ENCODE data around the gene DHCR24. TPM values are rescaled to one million over a fixed set of nuclear protein-coding genes. Genes with fewer than 3 reads are reported as not detected.

DHCR24 gene
- total and polyA plus RNA-seq, 2 donors (not counting 3 experiments of a cell fraction or from before 2014, with no cell fraction given): 223 to 239 TPM

DNA sequence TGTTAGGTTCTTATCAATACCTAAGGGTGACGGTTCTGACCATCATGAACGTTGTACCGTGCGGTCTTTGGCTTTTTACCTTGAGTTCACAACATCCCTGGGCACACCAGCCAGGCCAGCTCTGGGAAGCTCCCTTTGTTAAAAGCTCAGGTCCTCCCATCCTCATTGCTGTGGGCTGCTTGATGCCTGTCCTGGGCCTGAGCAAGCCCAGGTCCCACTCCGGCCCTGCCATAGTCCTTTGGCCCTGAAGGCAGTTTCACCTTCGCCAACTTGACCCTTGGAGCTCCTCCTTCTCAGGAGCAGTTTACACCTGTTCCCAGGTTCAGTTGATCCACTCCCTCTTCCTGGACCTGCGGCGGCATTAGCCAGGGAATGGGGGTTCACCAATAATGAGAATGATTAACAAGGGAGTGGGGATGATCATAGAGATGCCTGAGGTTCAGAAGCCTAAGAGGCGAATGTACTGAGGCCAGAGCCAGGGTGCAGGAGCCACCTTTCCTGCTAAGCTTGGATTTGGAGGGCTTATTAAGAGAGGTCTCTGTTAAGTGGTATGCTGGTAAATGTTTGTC lies 40.2 kb downstream of the DHCR24 start:
- H3K79me2 ChIP-seq (ENCODE audit: control insufficient read depth, insufficient read depth, low read length): no peaks in the 10 kb centered on the region
- dilution Hi-C loops (cut with MboI; ENCODE audit: extremely low pct_ligation_motif_present, low sequenced_read_pairs) (no loop called here), intact Hi-C loops (cut with micrococcal nuclease) (no loop called here)
- H3K4me2 ChIP-seq (ENCODE audit: insufficient read depth, low read length): no peak overlapping the region
- H3K4me1 ChIP-seq (ENCODE audit: control insufficient read depth, extremely low read depth, insufficient read depth, low read length): no peaks in the 10 kb centered on the region
- no peaks in the 10 kb centered on the region for H4K20me1 ChIP-seq (replicated peaks; ENCODE audit: control insufficient read depth, extremely low read depth, insufficient read depth, low read length)
- H3K9me1 ChIP-seq (replicated peaks; ENCODE audit: control insufficient read depth, extremely low read depth, insufficient read depth, low read length): no peaks in the 10 kb centered on the region
- H3K27ac ChIP-seq (ENCODE audit: insufficient read depth, low read depth, low read length): no peak overlapping the region
- no peak for FAIRE-seq
- no peak overlapping the region for H2AFZ ChIP-seq (ENCODE audit: low read depth, low read length)
- peaks cover 12 to 13% of the 10 kb centered on the region in 2 experiments for H3K36me3 ChIP-seq (ENCODE audit: control insufficient read depth in 2 of 2, extremely low read depth in 1 of 2, insufficient read depth in 2 of 2, low read length in 2 of 2)
- no peak for DNase-seq (ENCODE audit: low read depth, low spot score)
- no peaks in the 10 kb centered on the region for H3K9me3 ChIP-seq (replicated peaks; ENCODE audit: control insufficient read depth, insufficient read depth, low read length)
- no peak overlapping the region for H3K9ac ChIP-seq (replicated peaks; ENCODE audit: extremely low read depth, insufficient read depth, low read length)
- POLR2A ChIA-PET: interaction anchor here (0.5 kb wide), 1 partner anchor 88 kb away, joined by 4 read pairs; no protein-coding TSS in a partner anchor
- TF ChIP-seq, protein P1, sequence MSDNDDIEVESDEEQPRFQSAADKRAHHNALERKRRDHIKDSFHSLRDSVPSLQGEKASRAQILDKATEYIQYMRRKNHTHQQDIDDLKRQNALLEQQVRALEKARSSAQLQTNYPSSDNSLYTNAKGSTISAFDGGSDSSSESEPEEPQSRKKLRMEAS (IDR thresholded peaks at IDR 0.05; ENCODE audit: insufficient read depth, insufficient read length): no peak
- no peak for TF ChIP-seq FOS (IDR thresholded peaks at IDR 0.05; ENCODE audit: borderline replicate concordance, insufficient read depth, low read length)
- TF ChIP-seq POLR2A (IDR thresholded peaks at IDR 0.05; ENCODE audit: low read depth, low read length): no peak
- TF ChIP-seq JUN (IDR thresholded peaks at IDR 0.05; ENCODE audit: borderline replicate concordance, insufficient read depth, insufficient read length, low read depth): no peak
- TF ChIP-seq, protein P2, sequence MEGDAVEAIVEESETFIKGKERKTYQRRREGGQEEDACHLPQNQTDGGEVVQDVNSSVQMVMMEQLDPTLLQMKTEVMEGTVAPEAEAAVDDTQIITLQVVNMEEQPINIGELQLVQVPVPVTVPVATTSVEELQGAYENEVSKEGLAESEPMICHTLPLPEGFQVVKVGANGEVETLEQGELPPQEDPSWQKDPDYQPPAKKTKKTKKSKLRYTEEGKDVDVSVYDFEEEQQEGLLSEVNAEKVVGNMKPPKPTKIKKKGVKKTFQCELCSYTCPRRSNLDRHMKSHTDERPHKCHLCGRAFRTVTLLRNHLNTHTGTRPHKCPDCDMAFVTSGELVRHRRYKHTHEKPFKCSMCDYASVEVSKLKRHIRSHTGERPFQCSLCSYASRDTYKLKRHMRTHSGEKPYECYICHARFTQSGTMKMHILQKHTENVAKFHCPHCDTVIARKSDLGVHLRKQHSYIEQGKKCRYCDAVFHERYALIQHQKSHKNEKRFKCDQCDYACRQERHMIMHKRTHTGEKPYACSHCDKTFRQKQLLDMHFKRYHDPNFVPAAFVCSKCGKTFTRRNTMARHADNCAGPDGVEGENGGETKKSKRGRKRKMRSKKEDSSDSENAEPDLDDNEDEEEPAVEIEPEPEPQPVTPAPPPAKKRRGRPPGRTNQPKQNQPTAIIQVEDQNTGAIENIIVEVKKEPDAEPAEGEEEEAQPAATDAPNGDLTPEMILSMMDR (IDR thresholded peaks at IDR 0.05; ENCODE audit: extremely low read depth in 1 of 2, insufficient read depth in 1 of 2, low read depth in 1 of 2, low read length in 2 of 2): no peak
- no TSS peak for BruUV-seq (replicated peaks)
- CTCF ChIA-PET: interaction anchor here (1.2 kb wide), 1 partner anchor 16 kb away, joined by 3 read pairs; no protein-coding TSS in a partner anchor
- H3K4me3 ChIP-seq (replicated peaks in 1 of 3; ENCODE audit: insufficient read depth in 1 of 3, low read depth in 1 of 3, low read length in 3 of 3): no peak overlapping the region
- no peaks in the 10 kb centered on the region for H3K27me3 ChIP-seq (ENCODE audit: control insufficient read depth in 2 of 2, insufficient read depth in 2 of 2, low read length in 2 of 2)

Data from endothelial cell of umbilical vein (primary cell).